Measurements from ENCODE around the gene EXOC3. TPM values are rescaled to one million over a fixed set of nuclear protein-coding genes. Genes with fewer than 3 reads are reported as not detected.
A peak's percentile ranks its signal among the peaks of the same experiment; 100 is the strongest.

Gene EXOC3
- total RNA-seq, 1 donor from 2014 or later = 42.4 TPM

DNA sequence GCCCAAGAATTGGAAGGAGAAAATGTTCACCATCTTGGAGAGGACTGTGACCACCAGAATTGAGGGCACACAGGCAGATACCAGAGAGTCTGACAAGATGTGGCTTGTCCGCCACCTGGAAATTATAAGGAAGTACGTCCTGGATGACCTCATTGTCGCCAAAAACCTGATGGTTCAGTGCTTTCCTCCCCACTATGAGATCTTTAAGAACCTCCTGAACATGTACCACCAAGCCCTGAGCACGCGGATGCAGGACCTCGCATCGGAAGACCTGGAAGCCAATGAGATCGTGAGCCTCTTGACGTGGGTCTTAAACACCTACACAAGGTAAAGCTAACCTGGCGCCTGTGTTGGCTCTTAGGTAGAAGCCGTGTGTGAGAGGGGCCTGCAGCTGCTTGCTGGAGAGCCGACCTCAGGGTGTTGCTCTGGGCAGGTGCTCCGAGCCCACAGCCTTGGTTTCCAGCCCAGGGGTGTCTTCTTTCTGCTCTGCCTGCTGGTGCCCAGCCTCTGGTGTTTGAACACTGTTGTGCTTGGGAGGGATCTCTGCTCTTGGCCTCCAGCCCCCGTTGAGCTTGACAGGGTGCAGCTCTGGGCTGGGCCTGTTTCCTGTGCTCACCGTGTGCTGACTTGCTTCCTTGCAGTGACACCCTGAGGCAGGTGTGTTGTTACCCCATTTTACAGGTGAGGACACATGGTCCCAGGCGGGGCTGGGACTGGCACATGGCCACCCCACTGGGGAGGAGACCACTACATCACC lies 10.9 kb downstream of the EXOC3 start:
- H3K27me3 ChIP-seq (ENCODE audit: control insufficient read depth, insufficient read depth, low read length) = no peaks in the 10 kb centered on the region
- peak; percentile 78 for DNase-seq (ENCODE audit: low read depth)
- H3K4me3 ChIP-seq (ENCODE audit: low read depth, low read length) = no peak overlapping the region
- TF ChIP-seq, protein P1, sequence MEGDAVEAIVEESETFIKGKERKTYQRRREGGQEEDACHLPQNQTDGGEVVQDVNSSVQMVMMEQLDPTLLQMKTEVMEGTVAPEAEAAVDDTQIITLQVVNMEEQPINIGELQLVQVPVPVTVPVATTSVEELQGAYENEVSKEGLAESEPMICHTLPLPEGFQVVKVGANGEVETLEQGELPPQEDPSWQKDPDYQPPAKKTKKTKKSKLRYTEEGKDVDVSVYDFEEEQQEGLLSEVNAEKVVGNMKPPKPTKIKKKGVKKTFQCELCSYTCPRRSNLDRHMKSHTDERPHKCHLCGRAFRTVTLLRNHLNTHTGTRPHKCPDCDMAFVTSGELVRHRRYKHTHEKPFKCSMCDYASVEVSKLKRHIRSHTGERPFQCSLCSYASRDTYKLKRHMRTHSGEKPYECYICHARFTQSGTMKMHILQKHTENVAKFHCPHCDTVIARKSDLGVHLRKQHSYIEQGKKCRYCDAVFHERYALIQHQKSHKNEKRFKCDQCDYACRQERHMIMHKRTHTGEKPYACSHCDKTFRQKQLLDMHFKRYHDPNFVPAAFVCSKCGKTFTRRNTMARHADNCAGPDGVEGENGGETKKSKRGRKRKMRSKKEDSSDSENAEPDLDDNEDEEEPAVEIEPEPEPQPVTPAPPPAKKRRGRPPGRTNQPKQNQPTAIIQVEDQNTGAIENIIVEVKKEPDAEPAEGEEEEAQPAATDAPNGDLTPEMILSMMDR (IDR thresholded peaks at IDR 0.05; ENCODE audit: insufficient read depth, low read length, severe bottlenecking) = no peak
- H3K36me3 ChIP-seq (ENCODE audit: control insufficient read depth, insufficient read depth, low read length) = peaks cover 13% of the 10 kb centered on the region
- no peak for FAIRE-seq

DNA sequence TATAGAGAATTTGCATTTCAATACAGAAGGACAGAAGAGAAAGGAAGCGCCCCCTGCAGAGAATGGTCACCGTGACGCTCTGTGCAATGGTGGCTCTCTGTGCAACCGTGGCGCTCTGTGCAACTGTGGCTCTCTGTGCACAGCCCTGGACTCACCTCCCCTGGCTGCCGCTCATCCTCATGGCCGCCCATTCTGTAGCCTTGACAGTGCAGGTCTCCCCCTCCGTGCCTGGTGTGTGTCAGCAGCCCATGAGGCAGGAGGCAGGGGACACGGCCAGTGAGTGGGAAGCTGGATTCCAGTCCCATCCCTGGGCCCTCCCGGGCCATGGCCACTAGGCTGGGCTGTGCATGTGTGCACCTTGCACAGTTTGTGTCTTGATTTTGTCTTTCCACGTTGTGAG lies 12.0 kb downstream of the EXOC3 start:
- no peak overlapping the region for H3K4me3 ChIP-seq (ENCODE audit: low read depth, low read length)

DNA sequence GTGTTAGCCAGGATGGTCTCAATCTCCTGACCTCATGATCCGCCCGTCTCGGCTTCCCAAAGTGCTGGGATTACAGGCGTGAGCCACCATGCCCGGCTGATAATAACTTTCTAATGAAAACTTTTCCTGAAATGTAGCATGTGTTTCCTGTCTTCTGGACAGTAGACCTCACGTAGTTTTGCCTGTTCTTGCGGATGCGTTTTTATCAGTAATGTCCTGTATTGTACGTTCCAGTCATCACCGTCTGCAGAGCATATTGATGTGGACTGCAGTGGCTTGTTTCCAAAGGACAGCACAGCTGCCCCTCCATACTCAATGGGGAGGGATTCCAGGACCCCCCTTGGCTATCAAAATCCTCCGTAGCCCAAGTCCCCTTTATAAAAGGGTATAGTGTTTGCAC lies 12.8 kb downstream of the EXOC3 start:
- DNase-seq (ENCODE audit: low read depth) = no peak

More for the DNA sequence above, 12.0 kb downstream of the EXOC3 start:
- TF ChIP-seq, protein P1 (IDR thresholded peaks at IDR 0.05; ENCODE audit: insufficient read depth, low read length, severe bottlenecking) = no peak
- FAIRE-seq (no peak), DNase-seq (ENCODE audit: low read depth) (no peak)
- Histone ChIP-seq H3K27me3 (ENCODE audit: control insufficient read depth, insufficient read depth, low read length) (no peaks in the 10 kb centered on the region), H3K36me3 (ENCODE audit: control insufficient read depth, insufficient read depth, low read length) (peaks cover 16% of the 10 kb centered on the region)

DNA sequence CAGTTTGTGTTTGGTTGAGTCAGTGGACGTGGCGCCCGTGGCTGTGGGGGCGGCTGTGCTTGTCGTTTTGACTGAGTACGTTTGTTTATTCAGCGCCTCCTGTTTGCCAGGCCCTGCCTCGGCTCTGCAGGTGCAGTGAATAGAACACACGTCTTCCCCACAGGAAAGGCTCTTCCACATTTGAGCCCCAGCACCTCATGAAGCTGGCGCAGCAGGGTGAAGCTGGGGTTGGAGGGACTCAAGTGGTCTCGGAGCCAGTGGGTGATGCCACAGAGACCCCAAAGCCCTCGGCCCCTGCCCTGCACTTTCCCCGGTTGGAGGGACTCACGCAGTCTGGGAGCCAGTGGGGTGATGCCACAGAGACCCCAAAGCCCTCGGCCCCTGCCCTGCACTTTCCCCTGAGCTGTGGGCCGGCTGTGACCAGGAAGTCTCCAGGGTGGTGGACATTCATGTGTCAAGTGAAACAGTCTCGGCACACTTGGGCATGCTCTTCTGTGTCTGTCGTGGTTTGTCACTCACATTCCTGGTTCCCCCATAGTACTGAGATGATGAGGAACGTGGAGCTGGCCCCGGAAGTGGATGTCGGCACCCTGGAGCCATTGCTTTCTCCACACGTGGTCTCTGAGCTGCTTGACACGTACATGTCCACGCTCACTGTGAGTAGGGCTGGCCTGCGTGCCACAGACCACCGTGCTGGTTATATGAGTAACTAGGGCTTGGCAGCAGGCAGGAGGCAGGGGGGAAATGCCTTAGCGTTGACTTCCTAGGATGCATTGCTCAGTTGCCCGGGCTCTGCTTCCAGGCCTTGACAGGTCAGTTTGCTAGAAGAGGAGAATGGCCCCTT lies 13.6 kb downstream of the EXOC3 start:
- Histone ChIP-seq H3K36me3 (ENCODE audit: control insufficient read depth, insufficient read depth, low read length) (peaks cover 20% of the 10 kb centered on the region), H3K4me3 (ENCODE audit: low read depth, low read length) (no peak overlapping the region), H3K27me3 (ENCODE audit: control insufficient read depth, insufficient read depth, low read length) (no peaks in the 10 kb centered on the region)
- DNase-seq (ENCODE audit: low read depth) (no peak), FAIRE-seq (no peak)
- TF ChIP-seq, protein P1 (IDR thresholded peaks at IDR 0.05; ENCODE audit: insufficient read depth, low read length, severe bottlenecking) = no peak

More for the DNA sequence above, 12.8 kb downstream of the EXOC3 start:
- TF ChIP-seq, protein P1 (IDR thresholded peaks at IDR 0.05; ENCODE audit: insufficient read depth, low read length, severe bottlenecking) = no peak
- Histone ChIP-seq H3K36me3 (ENCODE audit: control insufficient read depth, insufficient read depth, low read length) (peaks cover 21% of the 10 kb centered on the region), H3K27me3 (ENCODE audit: control insufficient read depth, insufficient read depth, low read length) (no peaks in the 10 kb centered on the region), H3K4me3 (ENCODE audit: low read depth, low read length) (no peak overlapping the region)
- FAIRE-seq = no peak

DNA sequence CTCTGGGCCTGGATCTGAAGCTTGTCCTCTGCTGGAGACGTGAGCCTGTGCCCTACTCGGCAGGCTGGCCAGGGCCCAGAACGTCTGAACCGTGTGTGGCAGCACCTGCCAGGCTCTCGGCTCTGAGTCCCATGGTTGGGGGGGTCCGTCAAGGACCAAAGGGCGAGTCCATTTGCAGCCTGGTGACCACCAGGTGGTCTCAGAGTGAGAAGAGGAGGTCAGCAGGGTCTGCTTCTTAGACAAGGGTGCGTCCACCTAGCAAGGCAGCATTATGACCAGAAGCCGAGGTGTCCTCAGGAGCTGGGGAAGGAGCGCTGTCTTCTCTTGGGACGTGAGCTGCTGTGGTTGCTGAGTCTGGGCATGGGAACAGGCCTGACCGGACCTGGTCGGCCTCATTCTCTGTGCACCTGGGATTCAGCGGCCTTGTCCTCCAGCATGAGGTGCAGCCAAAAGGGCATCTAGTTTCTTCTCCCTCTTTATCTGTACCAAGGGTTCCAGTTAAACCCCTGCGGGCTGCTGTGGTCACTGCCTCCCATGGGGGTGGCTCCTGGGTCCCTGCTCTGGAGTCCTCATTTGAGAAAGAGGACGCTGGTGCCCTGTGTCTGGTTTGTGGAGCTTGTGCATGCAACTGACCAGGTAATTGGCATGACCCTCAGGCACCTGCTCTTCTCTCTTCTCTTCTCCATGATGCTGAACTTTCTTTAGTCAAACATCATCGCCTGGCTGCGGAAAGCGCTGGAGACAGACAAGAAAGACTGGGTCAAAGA lies 14.4 kb downstream of the EXOC3 start:
- H3K27me3 ChIP-seq (ENCODE audit: control insufficient read depth, insufficient read depth, low read length) = no peaks in the 10 kb centered on the region
- H3K4me3 ChIP-seq (ENCODE audit: low read depth, low read length) = no peak overlapping the region
- no peak for FAIRE-seq
- peaks cover 21% of the 10 kb centered on the region for H3K36me3 ChIP-seq (ENCODE audit: control insufficient read depth, insufficient read depth, low read length)
- no peak for DNase-seq (ENCODE audit: low read depth)
- TF ChIP-seq, protein P1 (IDR thresholded peaks at IDR 0.05; ENCODE audit: insufficient read depth, low read length, severe bottlenecking) = no peak

Measured in bronchial epithelial cell (primary cell).